Measurements from ENCODE around the gene ADAMTS9.

ADAMTS9 gene

GRCh38 chr3:64642327-64643151, 45.3 kb downstream of the ADAMTS9 start:
- no peak for DNase-seq (ENCODE audit: extremely low read depth, low read depth)
- no peak overlapping the region for H3K4me3 ChIP-seq (replicated peaks; ENCODE audit: low read depth, low read length)
- no peak for TF ChIP-seq CTCF (IDR thresholded peaks at IDR 0.05; ENCODE audit: low read depth, low read length, missing control alignments)

GRCh38 chr3:64638981-64639481, 48.8 kb downstream of the ADAMTS9 start:
- no peak for DNase-seq (ENCODE audit: extremely low read depth, low read depth)
- H3K4me3 ChIP-seq (replicated peaks; ENCODE audit: low read depth, low read length) = no peak overlapping the region
- no peak for TF ChIP-seq CTCF (IDR thresholded peaks at IDR 0.05; ENCODE audit: low read depth, low read length, missing control alignments)

- TF ChIP-seq CTCF (IDR thresholded peaks at IDR 0.05; ENCODE audit: low read depth, low read length, missing control alignments) = no peak
- no peak overlapping the region for H3K4me3 ChIP-seq (replicated peaks; ENCODE audit: low read depth, low read length)
- DNase-seq (ENCODE audit: extremely low read depth, low read depth) = no peak
Measured at GRCh38 chr3:64638511-64638910, 49.3 kb downstream of the ADAMTS9 start.

DNA sequence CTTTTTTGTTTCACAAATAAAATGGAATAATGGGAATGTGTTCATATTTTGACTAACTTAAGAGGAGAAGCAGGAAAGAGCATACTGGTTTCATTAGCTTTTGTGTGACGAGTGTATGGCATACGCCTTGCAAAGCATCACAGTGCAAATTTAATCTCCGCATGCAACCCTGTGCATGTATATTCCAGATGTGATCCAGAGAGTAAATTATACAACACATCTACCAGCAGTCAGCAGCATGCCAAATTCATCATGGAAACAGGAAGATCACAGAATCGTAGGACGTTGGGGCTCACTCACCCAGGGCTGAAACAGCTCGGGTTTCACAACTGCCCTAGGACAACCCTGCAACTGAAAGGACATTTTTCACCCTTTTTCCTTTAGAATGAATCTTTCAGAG, 53.4 kb downstream of the ADAMTS9 start:
- DNase-seq (ENCODE audit: extremely low read depth, low read depth) = no peak
- TF ChIP-seq CTCF (IDR thresholded peaks at IDR 0.05; ENCODE audit: low read depth, low read length, missing control alignments) = no peak
- no peak overlapping the region for H3K4me3 ChIP-seq (replicated peaks; ENCODE audit: low read depth, low read length)

- no peak for DNase-seq (ENCODE audit: extremely low read depth, low read depth)
- H3K4me3 ChIP-seq (replicated peaks; ENCODE audit: low read depth, low read length) = no peak overlapping the region
Measured at GRCh38 chr3:64631951-64632350, 55.8 kb downstream of the ADAMTS9 start.

DNA sequence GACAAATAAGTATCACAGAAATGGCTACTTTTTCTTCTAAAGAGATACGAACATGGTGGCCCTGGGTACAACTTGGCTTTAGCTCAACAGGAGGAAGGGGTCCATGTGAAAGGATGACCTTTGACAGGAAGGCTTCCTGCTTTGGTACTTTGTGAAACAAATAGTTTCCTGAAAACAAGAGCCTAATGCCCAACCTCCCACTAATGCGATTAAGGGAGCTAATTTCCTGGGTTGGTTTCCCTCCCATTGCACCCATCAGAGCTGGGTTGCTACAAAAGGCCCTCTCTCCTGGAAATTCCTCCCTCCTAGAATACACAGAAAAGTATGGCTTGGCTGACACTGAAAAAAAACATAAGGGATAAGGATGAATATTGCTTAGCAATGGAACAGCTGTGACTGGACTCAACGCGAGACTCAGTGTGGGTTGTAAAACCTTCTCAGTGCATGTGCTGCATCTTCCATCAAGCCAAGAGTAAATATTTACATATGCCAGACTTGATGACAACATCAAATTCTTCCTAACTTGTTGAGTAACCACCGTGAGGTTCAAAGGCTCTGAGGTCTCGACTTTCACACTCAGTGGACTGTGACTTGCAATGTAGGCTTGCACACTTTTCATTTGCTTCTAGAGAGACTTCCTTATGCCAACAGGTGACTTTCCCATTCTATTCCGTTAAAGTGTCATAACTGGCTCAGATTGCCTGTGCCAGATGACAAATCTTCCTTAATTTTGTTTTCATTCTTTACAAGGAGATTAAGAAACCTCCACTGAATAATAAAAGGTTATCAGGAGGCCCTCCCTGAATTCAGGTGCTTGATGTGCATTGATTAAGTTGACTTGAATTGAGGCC, 60.1 kb downstream of the ADAMTS9 start:
- H3K4me3 ChIP-seq (replicated peaks; ENCODE audit: low read depth, low read length) = no peak overlapping the region
- no peak for TF ChIP-seq CTCF (IDR thresholded peaks at IDR 0.05; ENCODE audit: low read depth, low read length, missing control alignments)
- no peak for DNase-seq (ENCODE audit: extremely low read depth, low read depth)

More at GRCh38 chr3:64631951-64632350, 55.8 kb downstream of the ADAMTS9 start:
- no peak for TF ChIP-seq CTCF (IDR thresholded peaks at IDR 0.05; ENCODE audit: low read depth, low read length, missing control alignments)

Data from HFF-Myc (cell line).